HepG2 (cell line): ENCODE data around the gene DLL4. TPM values are rescaled to one million over a fixed set of nuclear protein-coding genes. Genes with fewer than 3 reads are reported as not detected.
"Not testable (repeated sequence)": the region's sequence is repeated elsewhere in the genome, so short reads cannot be mapped to it uniquely, and the experiment has no call there.

Source experiments
- ATAC-seq: fragments of 200-7000 bp; cut with Tn5 transposase; 3 replicates; pipeline ENCODE4 v1.9.1; 2020; ENCODE audit warnings: mild to moderate bottlenecking, moderate library complexity
- BruUV-seq: library from RNA; stranded (reverse); fragments of 400-500 nt; replicated peaks from 2 replicates; lab custom pipeline; 2021; lab: Mats Ljungman, UMichigan
- CTCF ChIA-PET: fragments of 300-600 bp; formaldehyde crosslinking; extraction: SDS; loops from one replicate; lab custom pipeline; 2021; ENCODE audit warnings: low total read pairs, inconsistent platforms, low intra/inter-chr PET ratio; lab: Yijun Ruan, JAX
- POLR2A ChIA-PET: fragments of 350-600 bp; sonication (Branson Sonifier 250); formaldehyde crosslinking; loops from one replicate; lab custom pipeline; 2020; ENCODE audit warnings: antibody characterized with exemption, inconsistent platforms; lab: Yijun Ruan, JAX
- DNase-seq: peaks from one replicate; pipeline ENCODE4 v3.0.0-alpha.2; 2015; ENCODE audit warnings: low spot score
- FAIRE-seq: peaks from 3 replicates; lab custom pipeline; 2011; peaks lifted over from hg19 to GRCh38; lab: Jason Lieb, UNC
- H2AFZ ChIP-seq: one replicate; pipeline ENCODE4 v1.6.1; 2011; ENCODE audit warnings: low read length, inconsistent platforms
- H3K27ac ChIP-seq: fragments of 300-600 bp; 3 replicates; pipeline ENCODE4 v1.8.0; 2011; ENCODE audit warnings: mixed run types, mild to moderate bottlenecking, mixed read lengths, low read length, inconsistent platforms; ENCODE audit not compliant: insufficient read depth; ENCODE audit errors: extremely low read length
- H3K27me3 ChIP-seq, 2 experiments: fragments of 200-600 bp in 1 of 2; 2 replicates in 1 of 2; 3 replicates in 1 of 2; pipeline versions ENCODE4 v1.6.0 to v1.8.0; 2011; ENCODE audit warnings: low read length in 2 of 2, mild to moderate bottlenecking in 2 of 2, moderate library complexity in 2 of 2, inconsistent platforms in 1 of 2; ENCODE audit not compliant: insufficient read depth in 2 of 2, control insufficient read depth in 1 of 2
- H3K36me3 ChIP-seq, 2 experiments: fragments of 200-600 bp in 1 of 2; replicated peaks in 1 of 2; 2 replicates in 1 of 2; 3 replicates in 1 of 2; pipeline versions ENCODE4 v1.5.1 to v1.8.0; 2011; ENCODE audit warnings: low read length in 2 of 2, inconsistent platforms in 1 of 2; ENCODE audit not compliant: insufficient read depth in 2 of 2, control insufficient read depth in 1 of 2
- H3K4me1 ChIP-seq: 2 replicates; pipeline ENCODE4 v1.5.1; 2012; ENCODE audit warnings: low read length, inconsistent platforms; ENCODE audit not compliant: insufficient read depth
- H3K4me2 ChIP-seq: 2 replicates; pipeline ENCODE4 v1.6.0; 2011; ENCODE audit warnings: low read depth, low read length, inconsistent platforms
- H3K4me3 ChIP-seq, 3 experiments: fragments of 200-600 bp in 1 of 3; sonication (generic), shearing (Covaris generic) in 1 of 3; replicated peaks in 1 of 3; 2 replicates each; pipeline ENCODE4 v1.5.1; 2011 to 2016; ENCODE audit warnings: low read length in 3 of 3, inconsistent platforms in 2 of 3, low read depth in 2 of 3, mild to moderate bottlenecking in 2 of 3, control low read depth in 1 of 3, mixed read lengths in 1 of 3; ENCODE audit not compliant: insufficient read depth in 1 of 3
- H3K79me2 ChIP-seq: one replicate; pipeline ENCODE4 v1.6.1; 2011; ENCODE audit warnings: low read length, inconsistent platforms; ENCODE audit not compliant: insufficient read depth
- H3K9ac ChIP-seq: 2 replicates; pipeline ENCODE4 v1.6.0; 2011; ENCODE audit warnings: mild to moderate bottlenecking, low read depth, low read length, inconsistent platforms; ENCODE audit not compliant: insufficient read depth
- H3K9me3 ChIP-seq: 2 replicates; pipeline ENCODE4 v1.5.1; 2012; ENCODE audit warnings: mild to moderate bottlenecking, low read length
- H4K20me1 ChIP-seq: 2 replicates; pipeline ENCODE4 v1.6.0; 2011; ENCODE audit warnings: inconsistent platforms, mild to moderate bottlenecking, low read length, moderate library complexity; ENCODE audit not compliant: insufficient read depth
- SOX5 ChIP-seq: IDR thresholded peaks from 2 replicates; pipeline ENCODE4 v1.6.1; 2016; ENCODE audit warnings: borderline replicate concordance
- ZNF382 ChIP-seq: sonication (generic); formaldehyde crosslinking; IDR thresholded peaks from 2 replicates; pipeline ENCODE4 v1.5.0; 2020; ENCODE audit warnings: missing genetic modification reagents, mild to moderate bottlenecking, borderline replicate concordance
- WGBS: methylation state at CpG from one replicate; pipeline ENCODE4 v1.1.6; 2017; ENCODE audit warnings: low lambda C conversion rate; 5-methylcytosine and 5-hydroxymethylcytosine counted together
- in situ Hi-C: cut with HindIII; loops from 2 replicates; pipeline ENCODE4 v1.10.0; 2017; ENCODE audit warnings: low pct_unique_long_range_greater_than_20kb; ENCODE audit not compliant: extremely low pct_ligation_motif_present
- intact Hi-C: fragments of 100-400 bp; cut with micrococcal nuclease; formaldehyde crosslinking; loops from one replicate; pipeline ENCODE4 v1.10.0; 2022; ENCODE audit not compliant: unreplicated experiment
- polyA plus RNA-seq, 8 experiments: library from polyadenylated mRNA; depleted of rRNA in 3 of 8; stranded (reverse) in 7 of 8; unstranded in 1 of 8; fragments of >200 nt; fragmentation: Illumina TruSeq in 4 of 8; extraction: Trizol in 4 of 8; gene quantifications; 2 replicates each; pipeline versions ENCODE4 v1.2.1 to v1.2.3, GENCODE V29; 2011 to 2016; ENCODE audit warnings: low read depth in 4 of 8, missing spikeins in 1 of 8, mixed read lengths in 1 of 8; ENCODE audit not compliant: insufficient read depth in 1 of 8
- total RNA-seq, 5 experiments: library from RNA; depleted of rRNA; stranded (reverse); fragments of >200 nt; fragmentation: Illumina TruSeq; extraction: Trizol; gene quantifications; 2 replicates each; pipeline ENCODE4 v1.2.3, GENCODE V29; 2016; ENCODE audit warnings: low read depth in 1 of 5

Gene DLL4
- total and polyA plus RNA-seq, 2 of the 13 experiments (the other 11 are each of a cell fraction or from before 2014, with no cell fraction given), result 0.20 to 0.25 TPM

DNA sequence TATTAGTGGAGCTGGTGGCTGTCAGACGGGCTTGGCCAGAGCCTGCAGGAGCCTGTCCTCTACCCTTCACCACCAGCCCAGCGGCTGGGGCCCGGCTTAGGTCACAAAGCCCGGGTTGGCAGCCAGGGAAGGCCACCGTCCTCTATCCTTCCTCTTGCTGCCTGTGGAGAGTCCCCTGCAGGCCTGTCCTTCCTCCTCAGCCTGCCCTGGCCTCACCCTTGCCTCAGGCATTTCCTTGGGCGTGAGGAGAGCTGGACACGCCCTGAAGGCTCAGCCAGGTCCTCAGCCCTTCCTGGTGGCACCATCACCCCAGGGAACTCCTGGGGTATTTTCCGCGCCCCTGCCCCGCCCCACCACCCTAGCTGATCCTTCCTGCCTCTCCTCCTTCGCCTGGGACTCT lies 31.8 kb downstream of the DLL4 start (continued):
- TF ChIP-seq SOX5 (CRISPR knock-in tag) (no peak), ZNF382 (CRISPR knock-in tag) (no peak)

- ATAC-seq, H4K20me1 ChIP-seq, H3K9ac ChIP-seq, H3K4me1 ChIP-seq, H3K9me3 ChIP-seq, H3K36me3 ChIP-seq, H3K4me3 ChIP-seq, DNase-seq, BruUV-seq, H3K79me2 ChIP-seq, H3K27ac ChIP-seq, H3K4me2 ChIP-seq, POLR2A ChIA-PET, in situ Hi-C loops, H2AFZ ChIP-seq, FAIRE-seq, CTCF ChIA-PET, intact Hi-C loops: not testable (repeated sequence)
- H3K27me3 ChIP-seq, result peaks cover 10 to 56% of the 10 kb centered on the region in 2 experiments
- 80% methylated on average over 17 of the region's 25 CpGs for WGBS
Observed at GRCh38 chr15:40961740-40962139, 32.6 kb downstream of the DLL4 start.

DNA sequence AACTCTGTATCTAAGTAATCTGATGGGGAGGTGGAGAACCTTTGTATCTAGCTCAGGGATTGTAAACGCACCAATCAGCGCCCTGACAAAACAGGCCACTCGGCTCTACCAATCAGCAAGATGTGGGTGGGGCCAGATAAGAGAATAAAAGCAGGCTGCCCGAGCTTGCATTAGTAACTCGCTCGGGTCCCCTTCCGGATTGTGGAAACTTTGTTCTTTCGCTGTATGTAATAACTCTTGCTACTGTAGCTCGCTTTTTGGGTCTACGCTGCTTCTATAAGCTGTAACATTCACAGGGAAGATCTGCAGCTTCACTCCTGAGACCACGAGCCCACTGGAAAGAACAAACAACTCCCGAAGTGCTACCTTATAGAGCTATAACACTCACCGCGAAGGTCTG lies 33.2 kb downstream of the DLL4 start:
- DNase-seq, H3K9me3 ChIP-seq, POLR2A ChIA-PET, H3K27ac ChIP-seq, H4K20me1 ChIP-seq, FAIRE-seq, intact Hi-C loops, ATAC-seq, H3K4me1 ChIP-seq, in situ Hi-C loops, H3K4me3 ChIP-seq, H3K4me2 ChIP-seq, H3K79me2 ChIP-seq, BruUV-seq, H2AFZ ChIP-seq, H3K36me3 ChIP-seq, H3K9ac ChIP-seq, CTCF ChIA-PET: not testable (repeated sequence)
- WGBS, result 73% methylated on average over 13 of the region's 14 CpGs
- H3K27me3 ChIP-seq, result peaks cover 7 to 56% of the 10 kb centered on the region in 2 experiments
